Sigmoid colon (tissue), 4 donors: Measurements from ENCODE around the gene RIGI.

Source experiments
- CTCF ChIP-seq, 4 experiments: fragments of 450-650 bp in 3 of 4; fragments of 200-600 bp in 1 of 4; IDR thresholded peaks; one replicate each; pipeline ENCODE4 v1.5.1; 2016 to 2019; ENCODE audit warnings: antibody characterized with exemption in 4 of 4, mild to moderate bottlenecking in 3 of 4, moderate library complexity in 2 of 4
- EP300 ChIP-seq, 4 donors: sonication (generic); formaldehyde crosslinking; IDR thresholded peaks; one replicate each; pipeline ENCODE4 v1.6.1; 2017; ENCODE audit warnings: antibody characterized with exemption in 4 of 4
- POLR2AphosphoS5 ChIP-seq, 4 donors: sonication (generic); formaldehyde crosslinking; IDR thresholded peaks; one replicate each; pipeline ENCODE4 v1.6.1; 2017; ENCODE audit warnings: antibody characterized with exemption in 4 of 4

GRCh38 chr9:32516241-32516640 lies 9.8 kb downstream of the RIGI start:
- no peak for TF ChIP-seq CTCF (IDR thresholded peaks at IDR 0.05)
- TF ChIP-seq EP300 (IDR thresholded peaks at IDR 0.05): no peak
- no peak for TF ChIP-seq POLR2AphosphoS5 (IDR thresholded peaks at IDR 0.05)
